HG03432 (cell line): ENCODE results near the gene TMEM270.

ENCODE experiments used
- ATAC-seq: cut with Tn5 transposase; IDR thresholded peaks from one replicate; pipeline ENCODE4 v1.9.1; 2021; ENCODE audit warnings: mild to moderate bottlenecking, moderate library complexity; ENCODE audit not compliant: unreplicated experiment

The TMEM270 gene

DNA sequence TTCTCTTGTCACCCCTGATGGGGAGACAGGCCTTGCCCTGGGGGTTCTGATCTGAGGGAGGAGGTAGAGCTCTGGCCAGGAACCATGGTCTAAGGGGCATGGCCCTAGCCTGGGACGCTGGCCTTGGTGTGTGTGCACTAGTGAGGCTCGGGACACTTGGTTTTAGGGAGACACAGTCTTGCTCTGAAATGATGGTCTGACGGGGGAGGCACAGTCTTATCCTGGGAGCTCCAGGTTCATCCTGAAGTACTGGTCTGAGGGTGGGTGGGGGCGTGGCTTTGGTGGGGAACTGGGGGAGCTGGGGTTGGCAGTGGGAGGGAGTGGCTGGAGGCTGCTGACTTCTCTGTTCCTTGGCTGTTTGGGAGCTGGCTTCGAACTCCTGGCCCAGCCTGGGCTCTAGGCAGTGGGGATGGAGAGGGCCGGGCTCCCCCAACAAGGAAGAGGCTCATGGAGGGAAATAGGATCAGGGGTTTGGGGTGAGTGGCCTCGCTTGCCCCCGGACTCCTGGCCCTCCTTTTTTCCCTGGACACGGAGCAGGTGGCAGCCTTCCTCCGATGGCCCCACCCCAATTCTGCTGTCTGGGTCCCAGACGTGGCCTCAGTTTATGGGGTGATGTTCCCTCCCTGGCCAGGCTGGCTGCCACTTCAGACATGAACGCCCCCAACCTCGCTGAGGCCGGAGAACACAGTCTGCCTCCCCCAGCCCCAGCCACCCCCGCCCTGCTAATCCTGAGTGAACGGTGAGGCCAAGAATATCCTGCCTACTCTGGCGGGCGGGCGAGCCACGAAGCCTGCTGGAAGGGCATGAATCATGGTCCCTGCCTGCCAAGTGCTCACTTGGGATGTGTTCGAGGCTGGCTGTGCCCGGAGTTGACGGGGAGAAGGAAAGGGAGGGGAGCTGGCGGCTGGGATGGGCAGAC lies 43.5 kb downstream of the TMEM270 start:
- ATAC-seq: no peak

DNA sequence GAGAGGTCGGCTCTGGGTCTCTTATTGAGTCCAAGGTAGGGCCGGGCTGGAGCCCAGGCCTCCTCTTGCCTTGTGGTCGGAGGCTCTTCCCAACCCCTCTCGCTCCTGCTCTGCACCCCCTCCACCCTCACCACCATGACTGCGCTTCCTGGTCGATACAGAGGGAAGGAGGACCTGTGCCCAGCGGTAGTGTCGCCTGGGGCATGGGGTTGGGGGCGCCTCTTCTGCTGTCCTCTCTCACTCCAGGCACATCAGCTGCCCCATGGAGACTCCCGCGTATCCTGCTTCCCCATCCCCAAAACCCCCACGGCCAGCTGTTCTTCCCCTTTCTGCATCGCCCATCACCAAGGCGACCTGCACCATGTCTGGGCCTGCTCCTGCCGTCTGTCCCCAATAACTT lies 44.4 kb downstream of the TMEM270 start:
- no peak for ATAC-seq

DNA sequence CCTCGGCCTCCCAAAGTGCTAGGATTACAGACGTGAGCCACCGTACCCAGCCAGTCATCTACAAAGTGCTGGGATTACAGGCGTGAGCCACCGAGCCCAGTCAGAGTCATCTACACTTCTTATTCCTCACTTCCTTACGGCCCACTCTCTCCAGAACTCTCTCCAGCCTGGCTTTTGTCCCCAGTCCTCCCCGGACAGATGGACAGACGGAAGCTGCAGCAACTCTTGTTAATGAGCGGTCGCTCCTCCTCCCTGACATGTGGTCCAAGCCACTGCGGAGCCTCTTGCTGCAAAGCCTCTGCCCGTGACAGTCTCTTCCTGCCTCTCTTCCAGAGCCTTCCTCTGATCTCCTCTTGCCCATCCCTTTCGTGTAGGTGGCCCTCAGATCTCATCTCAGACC lies 45.9 kb downstream of the TMEM270 start:
- no peak for ATAC-seq

DNA sequence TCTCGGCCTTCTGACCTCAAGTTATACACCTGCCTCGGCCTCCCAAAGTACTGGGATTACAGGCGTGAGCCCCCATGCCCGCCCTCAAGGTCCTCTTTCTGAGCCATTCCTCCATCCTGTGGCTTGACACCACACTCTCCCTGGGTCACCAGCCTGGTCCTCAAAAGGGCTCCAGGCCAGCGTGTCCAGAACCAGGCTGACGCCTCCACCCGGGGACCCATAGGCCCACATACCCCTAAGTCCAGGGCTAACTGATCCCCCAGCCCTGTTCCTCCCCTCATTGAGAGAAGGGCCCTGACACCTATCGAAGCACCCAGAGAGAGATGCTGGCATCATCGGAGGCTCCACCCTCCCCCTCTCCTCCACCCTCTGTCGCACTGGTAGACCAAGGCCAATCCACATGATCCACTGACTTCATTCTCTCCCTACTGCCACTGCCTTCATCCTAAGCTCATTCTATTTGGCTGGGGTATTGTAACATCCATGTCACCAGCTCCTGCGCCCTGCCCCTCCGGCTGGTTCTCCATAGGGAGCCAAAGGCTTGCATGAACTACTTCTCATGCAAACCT lies 46.7 kb downstream of the TMEM270 start:
- ATAC-seq: no peak

GRCh38 chr7:73908123-73908611 lies 47.2 kb downstream of the TMEM270 start:
- no peak for ATAC-seq

DNA sequence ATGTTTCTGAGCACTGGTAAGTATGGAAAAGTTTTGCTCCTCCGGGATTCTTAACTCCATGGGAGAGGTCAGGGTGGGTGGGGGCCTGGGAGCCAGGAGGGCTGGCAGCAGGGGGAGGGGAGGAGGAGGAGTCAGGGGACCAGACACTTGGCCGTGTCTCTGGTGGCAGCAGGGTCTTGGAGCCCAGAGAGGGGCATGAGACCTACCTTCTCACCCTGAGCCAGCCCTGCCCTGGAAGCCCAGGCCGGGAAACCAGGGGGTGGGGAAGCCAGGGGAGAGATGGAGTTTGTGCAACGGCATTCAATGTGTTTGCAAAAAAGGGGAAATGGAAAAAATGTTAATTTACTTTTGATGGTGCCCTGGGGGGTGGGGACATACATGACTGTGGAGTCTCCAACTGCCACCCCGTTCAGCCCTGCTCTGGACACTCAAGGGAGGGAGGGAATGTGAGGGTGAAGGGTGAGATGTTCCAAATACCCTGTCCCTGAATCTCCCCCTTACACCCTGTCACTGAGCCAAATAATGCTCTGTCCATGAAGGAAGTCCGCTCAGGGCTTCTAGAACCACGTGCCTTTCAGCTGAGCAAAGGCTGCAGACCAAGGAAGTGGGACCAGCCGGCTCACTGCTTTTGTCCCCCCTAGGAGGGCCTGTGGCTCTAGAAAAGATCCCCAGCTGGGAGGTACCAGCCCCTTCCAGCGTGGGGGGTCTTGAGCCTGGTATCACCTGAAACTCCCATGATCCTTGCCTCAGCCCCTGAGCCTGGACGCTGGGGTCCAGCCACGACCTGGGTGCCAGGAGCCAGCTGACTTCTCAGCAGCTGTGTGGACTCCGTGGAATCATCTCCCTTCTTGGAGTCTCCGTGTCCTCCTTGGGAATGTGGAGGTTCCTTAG lies 48.3 kb downstream of the TMEM270 start:
- no peak for ATAC-seq

DNA sequence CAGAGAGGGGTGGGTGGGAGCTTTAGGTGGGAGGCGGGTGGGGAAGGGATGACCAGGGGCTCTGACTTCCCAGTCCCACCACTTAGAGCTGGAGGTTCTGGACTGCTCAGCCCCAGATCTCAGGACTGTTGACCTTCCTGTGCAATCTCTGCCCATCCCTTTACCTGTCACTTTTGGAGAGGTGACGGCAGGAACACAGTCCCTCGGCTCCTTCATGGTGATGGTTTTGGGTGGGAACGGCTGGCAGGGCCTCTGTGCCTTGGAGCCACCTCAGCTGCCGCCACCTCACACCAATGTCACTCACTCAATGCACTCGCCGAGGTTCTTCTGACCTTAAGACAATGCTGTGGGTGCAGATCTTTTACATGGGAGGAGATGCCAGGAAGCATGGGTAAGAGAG lies 49.0 kb downstream of the TMEM270 start:
- ATAC-seq: no peak

DNA sequence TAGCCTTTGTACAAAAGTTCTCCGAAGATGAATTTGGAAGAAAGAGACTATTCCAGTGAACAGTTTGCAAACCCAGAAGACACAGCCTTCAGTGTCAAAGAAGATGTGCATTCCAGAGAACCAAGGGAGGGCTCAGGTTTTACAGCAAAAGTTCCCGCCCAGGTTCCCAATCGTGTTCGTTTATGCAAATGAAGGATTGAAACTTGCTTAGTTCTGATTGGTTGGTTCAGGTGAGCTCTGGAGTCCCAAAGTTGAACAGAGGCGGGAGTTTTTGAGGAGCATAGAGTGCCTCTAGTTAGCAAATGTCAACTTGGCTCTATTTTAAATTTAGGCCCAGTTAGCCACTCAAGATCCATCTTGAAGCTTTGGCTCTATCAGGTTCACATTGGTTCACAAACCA lies 51.3 kb downstream of the TMEM270 start:
- ATAC-seq: no peak
